ENCODE results near the gene CAPZB.

The CAPZB gene

GRCh38 chr1:19416145-19416544, 69.2 kb downstream of the CAPZB start:
- TF ChIP-seq, protein P1, sequence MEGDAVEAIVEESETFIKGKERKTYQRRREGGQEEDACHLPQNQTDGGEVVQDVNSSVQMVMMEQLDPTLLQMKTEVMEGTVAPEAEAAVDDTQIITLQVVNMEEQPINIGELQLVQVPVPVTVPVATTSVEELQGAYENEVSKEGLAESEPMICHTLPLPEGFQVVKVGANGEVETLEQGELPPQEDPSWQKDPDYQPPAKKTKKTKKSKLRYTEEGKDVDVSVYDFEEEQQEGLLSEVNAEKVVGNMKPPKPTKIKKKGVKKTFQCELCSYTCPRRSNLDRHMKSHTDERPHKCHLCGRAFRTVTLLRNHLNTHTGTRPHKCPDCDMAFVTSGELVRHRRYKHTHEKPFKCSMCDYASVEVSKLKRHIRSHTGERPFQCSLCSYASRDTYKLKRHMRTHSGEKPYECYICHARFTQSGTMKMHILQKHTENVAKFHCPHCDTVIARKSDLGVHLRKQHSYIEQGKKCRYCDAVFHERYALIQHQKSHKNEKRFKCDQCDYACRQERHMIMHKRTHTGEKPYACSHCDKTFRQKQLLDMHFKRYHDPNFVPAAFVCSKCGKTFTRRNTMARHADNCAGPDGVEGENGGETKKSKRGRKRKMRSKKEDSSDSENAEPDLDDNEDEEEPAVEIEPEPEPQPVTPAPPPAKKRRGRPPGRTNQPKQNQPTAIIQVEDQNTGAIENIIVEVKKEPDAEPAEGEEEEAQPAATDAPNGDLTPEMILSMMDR (IDR thresholded peaks at IDR 0.05): no peak

GRCh38 chr1:19414515-19415121, 70.7 kb downstream of the CAPZB start:
- TF ChIP-seq, protein P1 (IDR thresholded peaks at IDR 0.05): no peak

DNA sequence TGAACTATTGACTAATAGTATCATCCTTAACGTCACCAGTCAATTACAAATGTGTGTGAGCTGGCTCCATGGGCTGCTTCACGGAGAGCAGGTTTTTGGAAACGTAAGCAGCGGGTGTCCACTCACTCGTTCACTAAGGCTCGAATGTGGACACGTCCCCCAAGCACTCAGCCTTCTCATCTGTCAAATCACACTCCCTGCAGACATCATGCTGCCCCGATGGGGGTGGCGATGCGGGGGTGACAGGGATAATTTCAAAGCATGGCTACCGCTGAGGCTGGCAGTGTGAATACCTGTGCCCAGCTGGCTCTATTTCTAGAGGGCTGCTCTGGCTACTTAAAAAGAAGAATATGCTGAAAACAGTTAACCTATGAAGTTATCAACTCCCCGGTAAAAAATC, 71.3 kb downstream of the CAPZB start:
- TF ChIP-seq, protein P1 (IDR thresholded peaks at IDR 0.05): no peak

- TF ChIP-seq, protein P1 (IDR thresholded peaks at IDR 0.05): no peak
These were observed 72.7 kb downstream of the CAPZB start for GRCh38 chr1:19412654-19413053.

DNA sequence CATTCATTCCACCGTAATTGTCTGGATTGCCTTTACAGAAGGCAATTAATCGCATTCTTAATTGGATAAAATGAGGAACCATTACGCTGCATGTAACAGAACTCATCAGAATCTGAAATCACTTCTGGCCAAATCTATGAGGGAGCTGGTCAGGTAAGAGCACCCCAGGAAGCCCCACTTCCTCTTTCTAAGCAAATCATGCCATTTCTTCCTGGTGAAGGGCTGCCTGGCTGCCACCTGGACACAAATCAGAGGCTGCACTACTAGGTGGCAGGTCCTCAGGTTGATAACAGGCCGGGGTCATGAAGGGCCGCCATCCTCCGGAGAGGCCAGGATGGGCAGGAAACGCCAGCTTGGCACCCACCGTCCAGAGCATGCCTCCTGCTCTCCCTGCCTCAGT, 73.7 kb downstream of the CAPZB start:
- TF ChIP-seq, protein P1 (IDR thresholded peaks at IDR 0.05): no peak

- TF ChIP-seq, protein P1 (IDR thresholded peaks at IDR 0.05): no peak
These were observed 74.9 kb downstream of the CAPZB start for GRCh38 chr1:19410393-19410792.

DNA sequence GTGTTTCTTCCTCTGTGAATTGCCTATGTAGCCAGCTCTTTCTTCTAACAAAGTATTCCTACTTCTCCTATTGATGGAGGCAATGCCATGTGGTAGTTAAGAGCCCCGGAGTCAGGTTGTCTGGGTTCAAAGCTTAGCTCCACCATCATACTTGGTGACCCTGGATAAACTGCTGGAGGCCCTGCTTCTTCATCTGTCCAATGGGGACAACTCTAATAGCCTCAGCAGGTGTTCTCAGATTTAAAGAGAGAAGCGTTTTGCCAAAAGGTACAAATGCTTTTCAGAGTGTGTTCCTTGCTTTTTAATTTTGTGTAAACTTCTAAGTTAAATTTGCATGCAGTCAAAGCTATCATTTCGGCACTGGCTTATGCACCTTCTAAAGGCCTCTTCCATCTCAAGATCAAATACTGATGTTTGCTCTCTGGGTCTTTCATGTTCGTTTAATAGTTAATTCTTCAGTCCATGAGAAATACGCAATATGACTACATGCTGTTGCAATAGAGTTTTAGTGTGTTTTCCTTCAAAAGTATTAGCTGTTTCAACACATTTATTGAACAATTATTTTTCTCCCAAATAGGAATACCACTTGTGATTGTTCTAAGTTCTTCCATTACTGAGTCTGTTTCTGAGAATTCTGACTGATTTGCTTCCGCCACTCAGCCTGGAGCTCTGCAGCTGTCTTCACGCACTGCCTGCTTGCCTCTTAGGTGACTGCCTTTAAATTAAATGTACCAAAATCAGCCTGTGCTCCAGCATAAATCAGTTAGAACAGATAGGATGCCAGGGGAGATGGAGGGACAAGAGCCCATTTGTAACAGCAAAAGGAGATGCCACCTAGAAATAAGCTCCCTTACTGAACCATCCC, 75.6 kb downstream of the CAPZB start:
- TF ChIP-seq, protein P1 (IDR thresholded peaks at IDR 0.05): no peak
